ENCODE results near the gene TRHDE. TPM values are rescaled to one million over a fixed set of nuclear protein-coding genes. Genes with fewer than 3 reads are reported as not detected.

The TRHDE gene
- total and polyA plus RNA-seq, 2 donors (not counting 3 experiments of a cell fraction or from before 2014, with no cell fraction given): not detected

- Histone ChIP-seq H3K79me2 (ENCODE audit: control insufficient read depth, insufficient read depth, low read length) (no peaks in the 10 kb centered on the region), H3K4me3 (replicated peaks in 1 of 3; ENCODE audit: insufficient read depth in 1 of 3, low read depth in 1 of 3, low read length in 3 of 3) (no peak overlapping the region), H3K4me1 (ENCODE audit: control insufficient read depth, extremely low read depth, insufficient read depth, low read length) (no peaks in the 10 kb centered on the region), H3K9ac (replicated peaks; ENCODE audit: extremely low read depth, insufficient read depth, low read length) (no peak overlapping the region), H3K36me3 (ENCODE audit: control insufficient read depth in 2 of 2, extremely low read depth in 1 of 2, insufficient read depth in 2 of 2, low read length in 2 of 2) (no peaks in the 10 kb centered on the region), H3K4me2 (ENCODE audit: insufficient read depth, low read length) (no peak overlapping the region), H3K27me3 (ENCODE audit: control insufficient read depth in 2 of 2, insufficient read depth in 2 of 2, low read length in 2 of 2) (no peaks in the 10 kb centered on the region), H3K9me3 (replicated peaks; ENCODE audit: control insufficient read depth, insufficient read depth, low read length) (peaks cover 2% of the 10 kb centered on the region), H3K9me1 (replicated peaks; ENCODE audit: control insufficient read depth, extremely low read depth, insufficient read depth, low read length) (no peaks in the 10 kb centered on the region), H4K20me1 (replicated peaks; ENCODE audit: control insufficient read depth, extremely low read depth, insufficient read depth, low read length) (no peaks in the 10 kb centered on the region), H3K27ac (ENCODE audit: insufficient read depth, low read depth, low read length) (no peak overlapping the region), H2AFZ (ENCODE audit: low read depth, low read length) (no peak overlapping the region)
- ChIA-PET POLR2A (no interaction called here), CTCF (no interaction called here)
- no peak for TF ChIP-seq MYC (IDR thresholded peaks at IDR 0.05; ENCODE audit: low read depth, low read length)
- TF ChIP-seq MAX (IDR thresholded peaks at IDR 0.05; ENCODE audit: insufficient read depth, insufficient read length): no peak
- TF ChIP-seq POLR2AphosphoS5 (IDR thresholded peaks at IDR 0.05; ENCODE audit: insufficient read depth, low read depth, low read length): no peak
- TF ChIP-seq FOS (IDR thresholded peaks at IDR 0.05; ENCODE audit: borderline replicate concordance, insufficient read depth, low read length): no peak
- FAIRE-seq (no peak), DNase-seq (ENCODE audit: low read depth, low spot score) (no peak)
- dilution Hi-C loops (cut with MboI; ENCODE audit: extremely low pct_ligation_motif_present, low sequenced_read_pairs): no loop called here
- no TSS peak for BruUV-seq (replicated peaks)
- intact Hi-C loops (cut with micrococcal nuclease): no loop called here
Measured at GRCh38 chr12:72717036-72717435, 444.9 kb downstream of the TRHDE start.
